Ovary (tissue), 9 donors: ENCODE measurements around the gene FBXO15. TPM values are rescaled to one million over a fixed set of nuclear protein-coding genes. Genes with fewer than 3 reads are reported as not detected.

ENCODE experiments used
- DNase-seq, 5 donors: peaks; one replicate each; pipeline ENCODE4 v3.0.0-alpha.2; 2019 to 2020
- H3K27ac ChIP-seq, 2 donors: fragments of 200-600 bp; one replicate each; pipeline versions ENCODE4 v1.5.1 to v1.8.0; 2019 to 2022
- H3K27me3 ChIP-seq: fragments of 200-600 bp; one replicate; pipeline ENCODE4 v1.8.0; 2022
- H3K36me3 ChIP-seq: fragments of 200-600 bp; sonication (generic); one replicate; pipeline ENCODE4 v1.5.1; 2019
- H3K4me1 ChIP-seq: one replicate; pipeline ENCODE4 v1.8.1; 2013; ENCODE audit warnings: mild to moderate bottlenecking, moderate library complexity; ENCODE audit not compliant: insufficient read depth
- H3K4me3 ChIP-seq: fragments of 200-600 bp; sonication (generic); one replicate; pipeline ENCODE4 v1.5.1; 2017
- H3K9me3 ChIP-seq, 2 donors: fragments of 200-600 bp in 1 of 2; sonication (generic) in 1 of 2; one replicate each; pipeline versions ENCODE4 v1.5.1 to v1.8.1; 2013 to 2019; ENCODE audit warnings: mild to moderate bottlenecking in 1 of 2, moderate library complexity in 1 of 2
- EP300 ChIP-seq: sonication (generic); formaldehyde crosslinking; IDR thresholded peaks from one replicate; pipeline ENCODE4 v1.6.1; 2017; ENCODE audit warnings: antibody characterized with exemption
- POLR2A ChIP-seq: fragments of 450-650 bp; IDR thresholded peaks from one replicate; pipeline ENCODE4 v1.6.1; 2017; ENCODE audit warnings: antibody characterized with exemption, mild to moderate bottlenecking, moderate library complexity
- WGBS, 3 donors: extraction: QIAGEN DNeasy Blood & Tissue Kit in 1 of 3; methylation state at CpG; one replicate each; pipeline versions ENCODE4 v1.1.5 to v1.1.7; 2013 to 2017; 5-methylcytosine and 5-hydroxymethylcytosine counted together
- intact Hi-C, 4 donors: fragments of 100-400 bp; cut with DNase I; formaldehyde crosslinking; loops; one replicate each; pipeline versions ENCODE4 v1.11.0 to v1.15.1; 2022 to 2023
- polyA plus RNA-seq, 2 donors: library from polyadenylated mRNA; stranded (reverse); fragments of 200-250 nt in 1 of 2; fragments of 350-450 nt in 1 of 2; fragmentation: Illumina TruSeq in 1 of 2; extraction: RNeasy Lipid Tissue Mini Kit (QIAGEN cat#74804) in 1 of 2; gene quantifications; one replicate each; pipeline ENCODE4 v1.2.3, GENCODE V29; 2013 to 2014
- total RNA-seq, 7 donors: library from RNA; depleted of rRNA in 2 of 7; stranded (reverse); fragments of >200 nt in 2 of 7; fragmentation: NEBNext Ultra II Directional in 3 of 7; extraction: Animal tissue kit (Norgen Biotek cat#: 25700) in 3 of 7; gene quantifications; one replicate each; pipeline versions ENCODE4 v1.1.0 to v1.2.4, GENCODE V29; 2016 to 2023
- TF ChIP-seq, protein P1 (sequence below), 3 donors: fragments of 450-650 bp in 2 of 3; fragments of 200-600 bp in 1 of 3; IDR thresholded peaks; one replicate each; pipeline versions ENCODE4 v1.5.1 to v1.8.0; 2016 to 2022; ENCODE audit warnings: antibody characterized with exemption in 3 of 3, mild to moderate bottlenecking in 1 of 3
- donor health status: DM: no; HTN: no; CAD: no; lungs with moderate emphysema.
- donor health status: DM: no; HTN: no; CAD: no.
- donor health status: Bipolar disorder and iron deficiency.
- donor health status: DM: yes; HTN: yes; CAD: no.
- donor health status: DM: no; HTN: no; CAD: no.
- donor health status: DM: yes; HTN: yes; CAD: no.

FBXO15 gene
- total and polyA plus RNA-seq, 9 donors, result 0.40 to 13.6 (median 1.1) TPM

DNA sequence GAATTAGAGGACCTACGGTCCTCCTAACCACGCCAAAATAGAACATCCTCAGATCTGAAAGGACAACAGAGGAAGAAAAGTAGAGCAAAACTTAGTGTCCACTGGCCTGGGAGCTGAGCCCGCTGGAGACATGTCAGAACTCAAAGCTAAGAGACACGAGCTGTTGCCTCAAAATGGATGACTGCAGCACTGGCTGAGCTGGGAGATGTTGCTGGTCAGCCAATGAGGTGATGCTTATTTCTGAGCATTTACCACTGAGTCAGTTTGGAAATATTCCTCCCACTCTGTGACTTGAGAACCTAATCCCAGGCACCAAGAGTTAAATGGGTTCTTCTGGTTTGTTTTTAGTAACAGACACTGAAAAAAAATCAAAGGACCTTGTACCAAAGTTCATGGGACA is 32.6 kb downstream of the FBXO15 start:
- no peak for TF ChIP-seq EP300
- no peak for TF ChIP-seq POLR2A
- TF ChIP-seq, protein P1, sequence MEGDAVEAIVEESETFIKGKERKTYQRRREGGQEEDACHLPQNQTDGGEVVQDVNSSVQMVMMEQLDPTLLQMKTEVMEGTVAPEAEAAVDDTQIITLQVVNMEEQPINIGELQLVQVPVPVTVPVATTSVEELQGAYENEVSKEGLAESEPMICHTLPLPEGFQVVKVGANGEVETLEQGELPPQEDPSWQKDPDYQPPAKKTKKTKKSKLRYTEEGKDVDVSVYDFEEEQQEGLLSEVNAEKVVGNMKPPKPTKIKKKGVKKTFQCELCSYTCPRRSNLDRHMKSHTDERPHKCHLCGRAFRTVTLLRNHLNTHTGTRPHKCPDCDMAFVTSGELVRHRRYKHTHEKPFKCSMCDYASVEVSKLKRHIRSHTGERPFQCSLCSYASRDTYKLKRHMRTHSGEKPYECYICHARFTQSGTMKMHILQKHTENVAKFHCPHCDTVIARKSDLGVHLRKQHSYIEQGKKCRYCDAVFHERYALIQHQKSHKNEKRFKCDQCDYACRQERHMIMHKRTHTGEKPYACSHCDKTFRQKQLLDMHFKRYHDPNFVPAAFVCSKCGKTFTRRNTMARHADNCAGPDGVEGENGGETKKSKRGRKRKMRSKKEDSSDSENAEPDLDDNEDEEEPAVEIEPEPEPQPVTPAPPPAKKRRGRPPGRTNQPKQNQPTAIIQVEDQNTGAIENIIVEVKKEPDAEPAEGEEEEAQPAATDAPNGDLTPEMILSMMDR (IDR thresholded peaks at IDR 0.05), result no peak
- no peaks in the 10 kb centered on the region for H3K27me3 ChIP-seq
- H3K36me3 ChIP-seq, result no peaks in the 10 kb centered on the region
- WGBS, 3 donors, result 47 to 65% (median 51%) methylated on average over 4 of the region's 4 CpGs
- no peaks in the 10 kb centered on the region for H3K9me3 ChIP-seq
- no peak overlapping the region for H3K4me3 ChIP-seq
- DNase-seq, result no peak
- H3K27ac ChIP-seq, result no peak overlapping the region
- H3K4me1 ChIP-seq, result no peaks in the 10 kb centered on the region
- intact Hi-C loops, result no loop called here

DNA sequence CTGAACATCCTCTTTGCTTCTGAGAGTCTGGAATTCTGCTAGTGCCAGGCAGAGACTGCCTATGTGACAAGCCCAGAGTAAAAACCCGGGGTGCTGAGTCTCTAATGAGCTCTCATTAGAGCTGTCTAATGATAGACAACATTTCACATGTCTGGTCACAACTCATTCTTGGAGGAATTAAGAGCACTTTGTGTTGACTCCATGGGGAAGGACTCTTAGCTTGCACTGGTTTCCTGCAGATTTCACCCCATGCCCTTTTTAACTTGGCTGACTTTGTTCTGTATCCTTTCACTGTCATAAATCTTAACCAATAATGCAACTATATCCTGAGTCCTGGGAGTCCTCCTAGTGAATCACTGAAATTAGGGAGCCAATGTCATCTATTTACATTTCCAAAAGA is 33.5 kb downstream of the FBXO15 start:
- TF ChIP-seq EP300 (no peak), POLR2A (no peak)
- 6 to 12% (median 12%) methylated on average over 1 of the region's 1 CpG for WGBS, 3 donors
- intact Hi-C loops, result no loop called here
- no peak for DNase-seq
- Histone ChIP-seq H3K9me3 (no peaks in the 10 kb centered on the region), H3K4me3 (no peak overlapping the region), H3K4me1 (no peaks in the 10 kb centered on the region), H3K27ac (no peak overlapping the region), H3K36me3 (no peaks in the 10 kb centered on the region), H3K27me3 (no peaks in the 10 kb centered on the region)

DNA sequence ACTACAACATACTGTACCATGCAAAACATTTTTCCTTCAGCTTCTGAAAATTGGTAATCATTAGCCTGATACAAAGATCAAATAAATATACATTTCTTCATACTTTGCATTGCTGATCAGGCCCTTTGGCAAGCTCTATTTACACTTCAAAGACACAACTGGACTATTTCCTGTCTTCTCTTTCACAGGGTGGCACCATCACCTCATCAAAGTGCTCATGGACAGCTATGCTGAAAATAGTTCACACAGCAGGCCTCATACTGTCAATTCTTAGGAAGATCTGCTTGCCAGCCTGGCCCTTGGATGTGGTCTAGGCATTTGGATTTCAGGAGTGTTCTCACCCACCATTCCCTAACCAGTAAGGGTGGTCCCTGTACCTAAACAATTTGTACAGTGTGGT is 33.9 kb downstream of the FBXO15 start:
- intact Hi-C loops, result no loop called here
- DNase-seq, result no peak
- no peak overlapping the region for H3K4me3 ChIP-seq
- no peaks in the 10 kb centered on the region for H3K4me1 ChIP-seq
- TF ChIP-seq EP300, result no peak
- TF ChIP-seq, protein P1 (IDR thresholded peaks at IDR 0.05), result no peak
- no peak for TF ChIP-seq POLR2A
- no peak overlapping the region for H3K27ac ChIP-seq
- H3K9me3 ChIP-seq, result no peaks in the 10 kb centered on the region
- no peaks in the 10 kb centered on the region for H3K27me3 ChIP-seq
- H3K36me3 ChIP-seq, result no peaks in the 10 kb centered on the region

DNA sequence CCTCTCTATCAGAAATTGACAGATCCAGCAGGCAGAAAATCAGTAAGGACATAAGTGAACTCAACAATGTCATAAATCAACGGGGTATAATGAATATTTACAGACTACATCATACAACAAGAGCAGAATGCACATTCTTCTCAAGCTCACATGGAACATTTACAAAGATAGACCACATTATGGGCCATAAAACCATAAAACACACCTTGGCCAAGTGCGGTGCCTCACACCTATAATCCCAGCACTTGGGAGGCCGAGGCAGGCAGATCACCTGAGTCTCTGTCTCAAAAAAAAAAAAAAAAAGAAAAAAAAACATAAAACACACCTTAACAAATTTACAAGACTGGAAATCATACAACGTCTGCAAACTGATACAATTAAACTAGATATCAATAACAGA is 36.7 kb downstream of the FBXO15 start:
- 72 to 93% (median 79%) methylated on average over 4 of the region's 4 CpGs for WGBS, 3 donors
- Histone ChIP-seq H3K27ac (no peak overlapping the region), H3K4me3 (no peak overlapping the region), H3K9me3 (no peaks in the 10 kb centered on the region), H3K27me3 (no peaks in the 10 kb centered on the region), H3K36me3 (no peaks in the 10 kb centered on the region), H3K4me1 (no peaks in the 10 kb centered on the region)
- TF ChIP-seq EP300, result no peak
- TF ChIP-seq, protein P1 (IDR thresholded peaks at IDR 0.05), result no peak
- no peak for TF ChIP-seq POLR2A
- DNase-seq, result no peak
- intact Hi-C loops, result no loop called here

DNA sequence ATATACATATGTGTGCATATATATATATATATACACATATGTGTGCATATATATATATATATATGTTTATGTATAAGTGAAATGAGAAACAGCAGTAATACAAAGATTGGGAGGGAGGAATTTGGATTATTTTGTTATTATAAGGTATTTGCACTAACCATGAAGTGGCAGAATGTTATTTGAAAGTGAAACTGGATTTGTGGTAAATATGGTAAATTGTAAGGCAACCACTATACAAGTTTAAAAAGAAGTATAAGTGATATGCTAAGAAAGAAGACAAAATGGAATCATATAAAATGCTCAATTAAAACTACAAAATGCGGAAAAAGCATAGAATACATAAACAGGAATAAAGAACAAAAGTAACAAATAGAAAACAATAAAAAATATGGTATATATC is 37.5 kb downstream of the FBXO15 start:
- Histone ChIP-seq H3K27ac (no peak overlapping the region), H3K4me3 (no peak overlapping the region), H3K27me3 (no peaks in the 10 kb centered on the region), H3K4me1 (no peaks in the 10 kb centered on the region), H3K36me3 (no peaks in the 10 kb centered on the region), H3K9me3 (no peaks in the 10 kb centered on the region)
- intact Hi-C loops, result no loop called here
- no peak for DNase-seq
- 96 to 100% (median 99%) methylated on average over 1 of the region's 1 CpG for WGBS, 3 donors
- TF ChIP-seq EP300, result no peak
- TF ChIP-seq, protein P1 (IDR thresholded peaks at IDR 0.05), result no peak
- no peak for TF ChIP-seq POLR2A
